ENCODE data around the gene UCP1.

UCP1 gene

DNA sequence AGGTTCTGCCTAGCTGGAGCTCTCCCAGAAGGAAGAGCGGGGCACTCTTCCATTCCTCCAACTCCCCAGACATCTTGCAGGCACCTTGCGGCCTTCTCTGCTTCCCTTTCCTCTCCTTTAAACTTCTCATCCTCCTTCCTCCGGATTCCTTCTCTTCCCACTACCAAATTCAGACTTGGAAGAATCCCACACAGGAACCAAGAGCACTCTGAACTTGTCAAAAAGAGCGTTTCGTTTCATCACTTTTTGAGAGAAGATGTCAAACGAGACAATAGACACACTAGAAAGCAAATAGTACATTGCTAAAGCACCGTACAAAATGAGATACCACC lies 512 bp upstream of the UCP1 start (continued):
- TF ChIP-seq SP7 (tag by site-specific recombination; IDR thresholded peaks at IDR 0.05): no peak

- no peak overlapping the region for H3K4me3 ChIP-seq (ENCODE audit: low read depth, low read length)
- no peaks in the 10 kb centered on the region for H3K36me3 ChIP-seq (ENCODE audit: control insufficient read depth in 2 of 2, insufficient read depth in 1 of 2, low read length in 2 of 2)
- CTCF ChIA-PET: interaction anchor here (0.7 kb wide), 1 partner anchor 644 kb away, joined by 3 read pairs; no protein-coding TSS in a partner anchor
- no peaks in the 10 kb centered on the region for H3K9me3 ChIP-seq (ENCODE audit: control insufficient read depth, insufficient read depth, low read depth, low read length)
- H3K4me1 ChIP-seq (ENCODE audit: control insufficient read depth, insufficient read depth, low read length): no peaks in the 10 kb centered on the region
- no peak overlapping the region for H3K27ac ChIP-seq (ENCODE audit: extremely low read depth, low read depth, low read length)
- POLR2A ChIA-PET: no interaction called here
- TF ChIP-seq ZNF514 (tag by site-specific recombination; IDR thresholded peaks at IDR 0.05) (no peak), IKZF3 (tag by site-specific recombination; IDR thresholded peaks at IDR 0.05) (no peak), ZSCAN18 (tag by site-specific recombination; IDR thresholded peaks at IDR 0.05) (no peak), ZNF645 (tag by site-specific recombination; IDR thresholded peaks at IDR 0.05) (no peak), ZNF416 (tag by site-specific recombination; IDR thresholded peaks at IDR 0.05) (no peak), ZSCAN30 (tag by site-specific recombination; IDR thresholded peaks at IDR 0.05) (no peak), ZNF184 (tag by site-specific recombination; IDR thresholded peaks at IDR 0.05) (no peak), ZNF513 (tag by site-specific recombination; IDR thresholded peaks at IDR 0.05) (no peak), ZNF555 (tag by site-specific recombination; conservative IDR thresholded peaks at IDR 0.05) (no peak), ZNF501 (tag by site-specific recombination; IDR thresholded peaks at IDR 0.05) (no peak), ZNF624 (tag by site-specific recombination; IDR thresholded peaks at IDR 0.05) (no peak), SP3 (tag by site-specific recombination; IDR thresholded peaks at IDR 0.05) (no peak), ZFP41 (tag by site-specific recombination; IDR thresholded peaks at IDR 0.05; ENCODE audit: borderline replicate concordance) (no peak)
- TF ChIP-seq, protein P1, sequence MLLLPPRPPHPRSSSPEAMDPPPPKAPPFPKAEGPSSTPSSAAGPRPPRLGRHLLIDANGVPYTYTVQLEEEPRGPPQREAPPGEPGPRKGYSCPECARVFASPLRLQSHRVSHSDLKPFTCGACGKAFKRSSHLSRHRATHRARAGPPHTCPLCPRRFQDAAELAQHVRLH (tag by site-specific recombination; IDR thresholded peaks at IDR 0.05): no peak
These were observed 9.1 kb downstream of the UCP1 start for GRCh38 chr4:140559696-140560095.

- H3K4me3 ChIP-seq (ENCODE audit: low read depth, low read length): no peak overlapping the region
- CTCF ChIA-PET: interaction anchor here (0.6 kb wide), 1 partner anchor 927 kb away, joined by 3 read pairs; no protein-coding TSS in a partner anchor
- H3K9me3 ChIP-seq (ENCODE audit: control insufficient read depth, insufficient read depth, low read depth, low read length): no peaks in the 10 kb centered on the region
- TF ChIP-seq ZNF324 (tag by site-specific recombination; IDR thresholded peaks at IDR 0.05) (no peak), WT1 (tag by site-specific recombination; IDR thresholded peaks at IDR 0.05) (no peak), ZNF16 (tag by site-specific recombination; IDR thresholded peaks at IDR 0.05; ENCODE audit: low read depth) (no peak), ZNF221 (tag by site-specific recombination; IDR thresholded peaks at IDR 0.05; ENCODE audit: borderline replicate concordance) (no peak)
- POLR2A ChIA-PET: no interaction called here
- H3K27ac ChIP-seq (ENCODE audit: extremely low read depth, low read depth, low read length): no peak overlapping the region
- peaks cover 0 to 4% of the 10 kb centered on the region in 2 experiments; a peak in 1 of 3 replicates for H3K36me3 ChIP-seq (ENCODE audit: control insufficient read depth in 2 of 2, insufficient read depth in 1 of 2, low read length in 2 of 2)
- H3K4me1 ChIP-seq (ENCODE audit: control insufficient read depth, insufficient read depth, low read length): no peaks in the 10 kb centered on the region
These were observed 10.8 kb downstream of the UCP1 start for GRCh38 chr4:140557831-140558435.
